SU-DHL-6 (cell line): Measurements from ENCODE around the gene AKAP6.

ENCODE experiments used
- CTCF ChIP-seq: fragments of 200-600 bp; sonication (generic); IDR thresholded peaks from one replicate; pipeline ENCODE4 v1.5.1; 2017; ENCODE audit warnings: antibody characterized with exemption, mild to moderate bottlenecking, low read length, moderate library complexity; ENCODE audit not compliant: insufficient read depth, poor library complexity, severe bottlenecking
- EZH2phosphoT487 ChIP-seq: fragments of 200-600 bp; sonication (generic), shearing (Covaris generic); conservative IDR thresholded peaks from 2 replicates; pipeline ENCODE4 v1.6.1; 2018; ENCODE audit warnings: mild to moderate bottlenecking, antibody characterized with exemption, low read length, moderate library complexity, mixed read lengths

GRCh38 chr14:32702562-32702961, 373.5 kb downstream of the AKAP6 start:
- TF ChIP-seq CTCF (no peak), EZH2phosphoT487 (no peak)
